ENCODE measurements around the gene FGD2. TPM values are rescaled to one million over a fixed set of nuclear protein-coding genes. Genes with fewer than 3 reads are reported as not detected.

The FGD2 gene
- total RNA-seq, 1 experiment from 2014 or later: 0.44 TPM

- no TSS peak for BruUV-seq (replicated peaks)
- CTCF ChIA-PET: interaction anchor here (0.6 to 5.1 kb wide), 17 partner anchors 32 to 257 kb away, joined by 3 to 40 read pairs (median 4); partner anchors contain the start of genes C6orf89 and MTCH1
- intact Hi-C loops (cut with micrococcal nuclease): loop anchor here (1.0 to 2.0 kb wide), 8 partner anchors 32 to 252 kb away; partner anchors contain the start of genes C6orf89 and MTCH1
Observed at GRCh38 chr6:37018198-37019064, 13.0 kb downstream of the FGD2 start.

DNA sequence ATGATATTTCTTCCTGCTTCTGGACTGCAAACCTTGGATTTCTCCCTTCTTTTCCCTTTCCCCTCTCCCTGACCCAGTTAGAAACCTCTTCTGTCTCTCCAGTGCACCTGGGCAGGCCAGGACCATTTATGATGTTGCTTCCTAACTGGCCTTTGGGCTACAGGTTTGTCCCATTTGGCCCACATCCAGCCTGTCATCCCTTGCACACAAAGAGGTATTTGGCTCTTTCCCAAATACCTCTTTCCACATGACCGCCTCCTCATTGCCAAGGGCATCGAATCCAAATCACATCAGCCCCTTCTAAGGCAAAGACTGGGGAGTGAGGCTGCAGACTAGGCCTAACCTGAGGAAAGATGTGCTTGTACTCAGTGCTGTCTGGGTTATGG lies 13.6 kb downstream of the FGD2 start:
- TF ChIP-seq EZH2phosphoT487 (IDR thresholded peaks at IDR 0.05; ENCODE audit: borderline replicate concordance, low read length): no peak
- H3K4me3 ChIP-seq (ENCODE audit: low read length): no peak overlapping the region
- intact Hi-C loops (cut with micrococcal nuclease): loop anchor here (2.0 kb wide), 1 partner anchor 32 kb away; no protein-coding TSS in a partner anchor
- peaks cover 6% of the 10 kb centered on the region for H3F3A ChIP-seq (ENCODE audit: low read length, unreplicated experiment)
- H3K9me2 ChIP-seq (replicated peaks; ENCODE audit: low read length): no peaks in the 10 kb centered on the region
- H2AFZ ChIP-seq (ENCODE audit: low read length): peak overlapping the region; percentile 8; the same call in 1 of the 2 replicates
- H3K27ac ChIP-seq (ENCODE audit: low read length): peak overlapping the region; percentile 70
- CTCF ChIA-PET: interaction anchor here (0.6 to 5.1 kb wide), 2 partner anchors 191 to 257 kb away, joined by 4 to 40 read pairs; no protein-coding TSS in a partner anchor
- POLR2A ChIA-PET (ENCODE audit: unreplicated experiment): interaction anchor here (0.6 kb wide), 1 partner anchor 153 kb away, joined by 10 read pairs; no protein-coding TSS in a partner anchor
- H3K79me2 ChIP-seq (ENCODE audit: low read length): no peaks in the 10 kb centered on the region
- H3K4me1 ChIP-seq (ENCODE audit: insufficient read depth, low read length): peaks cover 42% of the 10 kb centered on the region
- no TSS peak for BruUV-seq (replicated peaks)
- no peaks in the 10 kb centered on the region; the same call in 1 of the 2 replicates for H3K36me3 ChIP-seq (ENCODE audit: low read depth, low read length)
- peak overlapping the region; percentile 62 for H3K4me2 ChIP-seq (ENCODE audit: low read length)
- no peaks in the 10 kb centered on the region for H3K9me3 ChIP-seq (ENCODE audit: low read length)
- H4K20me1 ChIP-seq (ENCODE audit: low read length): no peaks in the 10 kb centered on the region
- no peaks in the 10 kb centered on the region for H3K27me3 ChIP-seq (ENCODE audit: low read length)
- H3K9ac ChIP-seq (ENCODE audit: low read length): peak overlapping the region; percentile 21
- ATAC-seq (no peak; the same call in 1 of the 2 replicates), DNase-seq (peak; percentile 93)

More at GRCh38 chr6:37018198-37019064, 13.0 kb downstream of the FGD2 start:
- peak; percentile 85 for TF ChIP-seq CTCF (conservative IDR thresholded peaks at IDR 0.05; ENCODE audit: low read depth, low read length)
- TF ChIP-seq EZH2phosphoT487 (IDR thresholded peaks at IDR 0.05; ENCODE audit: borderline replicate concordance, low read length): no peak
- no peak for TF ChIP-seq EZH2 (IDR thresholded peaks at IDR 0.05; ENCODE audit: low read length, unreplicated experiment)
- peak overlapping the region; percentile 62 for H3K4me2 ChIP-seq (ENCODE audit: low read length)
- POLR2A ChIA-PET (ENCODE audit: unreplicated experiment): interaction anchor here (0.6 kb wide), 1 partner anchor 154 kb away, joined by 10 read pairs; no protein-coding TSS in a partner anchor
- peak overlapping the region; percentile 70 for H3K27ac ChIP-seq (ENCODE audit: low read length)
- H3K27me3 ChIP-seq (ENCODE audit: low read length): no peaks in the 10 kb centered on the region
- peaks cover 6% of the 10 kb centered on the region for H3F3A ChIP-seq (ENCODE audit: low read length, unreplicated experiment)
- ATAC-seq (peak; percentile 96), DNase-seq (peak; percentile 94)
- H3K9me2 ChIP-seq (replicated peaks; ENCODE audit: low read length): no peaks in the 10 kb centered on the region
- H3K4me1 ChIP-seq (ENCODE audit: insufficient read depth, low read length): peaks cover 36% of the 10 kb centered on the region
- H3K9me3 ChIP-seq (ENCODE audit: low read length): no peaks in the 10 kb centered on the region
- H3K79me2 ChIP-seq (ENCODE audit: low read length): no peaks in the 10 kb centered on the region
- no peaks in the 10 kb centered on the region for H4K20me1 ChIP-seq (ENCODE audit: low read length)
- H3K4me3 ChIP-seq (ENCODE audit: low read length): no peak overlapping the region
- peak overlapping the region; percentile 65 for H2AFZ ChIP-seq (ENCODE audit: low read length)
- H3K9ac ChIP-seq (ENCODE audit: low read length): peak overlapping the region; percentile 21; the same call in 1 of the 2 replicates
- no peaks in the 10 kb centered on the region; the same call in 1 of the 2 replicates for H3K36me3 ChIP-seq (ENCODE audit: low read depth, low read length)

GRCh38 chr6:37020381-37020780 lies 14.9 kb downstream of the FGD2 start:
- H3F3A ChIP-seq (ENCODE audit: low read length, unreplicated experiment): peaks cover 10% of the 10 kb centered on the region
- DNase-seq: peak; percentile 18
- H2AFZ ChIP-seq (ENCODE audit: low read length): no peak overlapping the region
- no peaks in the 10 kb centered on the region for H3K79me2 ChIP-seq (ENCODE audit: low read length)
- no peaks in the 10 kb centered on the region for H3K9me3 ChIP-seq (ENCODE audit: low read length)
- no peak overlapping the region for H3K9ac ChIP-seq (ENCODE audit: low read length)
- no peak for ATAC-seq
- ChIA-PET CTCF (interaction anchor here (0.6 to 5.1 kb wide), 3 partner anchors 32 to 281 kb away, joined by 3 to 40 read pairs (median 8); no protein-coding TSS in a partner anchor), POLR2A (ENCODE audit: unreplicated experiment) (no interaction called here)
- H3K27ac ChIP-seq (ENCODE audit: low read length): no peak overlapping the region
- TF ChIP-seq EZH2phosphoT487 (IDR thresholded peaks at IDR 0.05; ENCODE audit: borderline replicate concordance, low read length) (no peak), EZH2 (IDR thresholded peaks at IDR 0.05; ENCODE audit: low read length, unreplicated experiment) (no peak), CTCF (conservative IDR thresholded peaks at IDR 0.05; ENCODE audit: low read depth, low read length) (no peak)
- no peak overlapping the region for H3K4me3 ChIP-seq (ENCODE audit: low read length)
- no TSS peak for BruUV-seq (replicated peaks)
- H3K27me3 ChIP-seq (ENCODE audit: low read length): no peaks in the 10 kb centered on the region
- H3K36me3 ChIP-seq (ENCODE audit: low read depth, low read length): no peaks in the 10 kb centered on the region; the same call in 1 of the 2 replicates
- peaks cover 56% of the 10 kb centered on the region for H3K4me1 ChIP-seq (ENCODE audit: insufficient read depth, low read length)
- intact Hi-C loops (cut with micrococcal nuclease): no loop called here
- H3K9me2 ChIP-seq (replicated peaks; ENCODE audit: low read length): no peaks in the 10 kb centered on the region
- H3K4me2 ChIP-seq (ENCODE audit: low read length): no peak overlapping the region
- no peaks in the 10 kb centered on the region for H4K20me1 ChIP-seq (ENCODE audit: low read length)
